ENCODE results near the gene DUOX1.

- TF ChIP-seq RARB (CRISPR knock-in tag; IDR thresholded peaks at IDR 0.05) = no peak
- TF ChIP-seq ZNF8 (CRISPR knock-in tag; IDR thresholded peaks at IDR 0.05) = no peak
- TF ChIP-seq TSHZ2 (CRISPR knock-in tag; IDR thresholded peaks at IDR 0.05) = no peak
- no peak for TF ChIP-seq ARNTL (CRISPR knock-in tag; IDR thresholded peaks at IDR 0.05; ENCODE audit: borderline replicate concordance, low read depth)
- no peak for TF ChIP-seq ZFP30 (CRISPR knock-in tag; IDR thresholded peaks at IDR 0.05)
- TF ChIP-seq PATZ1 (CRISPR knock-in tag; IDR thresholded peaks at IDR 0.05; ENCODE audit: borderline replicate concordance) = no peak
- TF ChIP-seq ZFP3 (CRISPR knock-in tag; IDR thresholded peaks at IDR 0.05) = no peak
- TF ChIP-seq GLIS3 (CRISPR knock-in tag; IDR thresholded peaks at IDR 0.05) = no peak
Observed at GRCh38 chr15:45167631-45168205, 37.9 kb downstream of the DUOX1 start.

Measured in SK-N-SH treated with all-trans-retinoic acid at 6 μM for 48 hours (cell line).